Endodermal cell (in vitro differentiated cells): ENCODE results near the gene GREB1. TPM values are rescaled to one million over a fixed set of nuclear protein-coding genes. Genes with fewer than 3 reads are reported as not detected.
A peak's percentile ranks its signal among the peaks of the same experiment; 100 is the strongest.

Source experiments
- DNase-seq: peaks from one replicate; pipeline ENCODE4 v3.0.0-alpha.2; 2017
- H3K27ac ChIP-seq: 2 replicates; pipeline ENCODE4 v1.5.1; 2013; ENCODE audit warnings: mild to moderate bottlenecking, low read depth, low read length, moderate library complexity
- H3K27me3 ChIP-seq: 2 replicates; pipeline ENCODE4 v1.6.1; 2013; ENCODE audit warnings: mild to moderate bottlenecking, low read length, moderate library complexity; ENCODE audit not compliant: insufficient read depth, control insufficient read depth, poor library complexity, severe bottlenecking
- H3K36me3 ChIP-seq: 2 replicates; pipeline ENCODE4 v1.7.0; 2013; ENCODE audit warnings: mild to moderate bottlenecking, low read length, moderate library complexity; ENCODE audit not compliant: control insufficient read depth, insufficient read depth
- H3K4me1 ChIP-seq: one replicate; pipeline ENCODE4 v1.7.0; 2013; ENCODE audit warnings: low read length; ENCODE audit not compliant: control insufficient read depth, insufficient read depth
- H3K4me3 ChIP-seq: 2 replicates; pipeline ENCODE4 v1.5.1; 2013; ENCODE audit warnings: mild to moderate bottlenecking, low read length, moderate library complexity
- H3K9ac ChIP-seq: 2 replicates; pipeline ENCODE4 v1.6.1; 2013; ENCODE audit warnings: mild to moderate bottlenecking, low read length, moderate library complexity; ENCODE audit not compliant: poor library complexity, severe bottlenecking; ENCODE audit errors: extremely low read depth
- H3K9me3 ChIP-seq: 2 replicates; pipeline ENCODE4 v1.6.1; 2013; ENCODE audit warnings: mild to moderate bottlenecking, low read length, moderate library complexity; ENCODE audit not compliant: control insufficient read depth
- H3K27ac Mint-ChIP-seq: 2 replicates; pipeline ENCODE4 v1.8.0; 2020; ENCODE audit warnings: mixed read lengths
- H3K27me3 Mint-ChIP-seq: 2 replicates; pipeline ENCODE4 v1.8.0; 2021; ENCODE audit warnings: mild to moderate bottlenecking, mixed read lengths; ENCODE audit not compliant: insufficient read depth
- H3K36me3 Mint-ChIP-seq: 2 replicates; pipeline ENCODE4 v1.8.0; 2020; ENCODE audit warnings: low read depth, mixed read lengths
- H3K4me1 Mint-ChIP-seq: 2 replicates; pipeline ENCODE4 v1.8.0; 2020; ENCODE audit warnings: mixed read lengths
- H3K4me3 Mint-ChIP-seq: 2 replicates; pipeline ENCODE4 v1.8.0; 2020; ENCODE audit warnings: mild to moderate bottlenecking, moderate library complexity, mixed read lengths
- H3K9me3 Mint-ChIP-seq: 2 replicates; pipeline ENCODE4 v1.8.0; 2020; ENCODE audit warnings: mild to moderate bottlenecking, mixed read lengths
- WGBS, 2 experiments: methylation state at CpG; one replicate each; pipeline versions ENCODE4 v1.1.5 to v1.1.7; 2013; ENCODE audit warnings: missing lambda C conversion rate in 2 of 2, mixed read lengths in 1 of 2; ENCODE audit not compliant: insufficient coverage in 1 of 2, insufficient read length in 1 of 2; 5-methylcytosine and 5-hydroxymethylcytosine counted together
- total RNA-seq, 2 donors: library from RNA; stranded (reverse); fragmentation: NEBNext Ultra II Directional in 1 of 2; extraction: Animal tissue kit (Norgen Biotek cat#: 25700) in 1 of 2; gene quantifications; 2 replicates in 1 of 2; 3 replicates in 1 of 2; pipeline ENCODE4 v1.2.1, GENCODE V29; 2021
- TF ChIP-seq, protein P1 (sequence below): fragments of 200-600 bp; sonication (generic); conservative IDR thresholded peaks from 2 replicates; pipeline ENCODE4 v1.5.0; 2021; ENCODE audit warnings: antibody characterized with exemption, mild to moderate bottlenecking

GREB1 gene
- total RNA-seq, 2 donors from 2014 or later: 86.4 to 106 TPM

DNA sequence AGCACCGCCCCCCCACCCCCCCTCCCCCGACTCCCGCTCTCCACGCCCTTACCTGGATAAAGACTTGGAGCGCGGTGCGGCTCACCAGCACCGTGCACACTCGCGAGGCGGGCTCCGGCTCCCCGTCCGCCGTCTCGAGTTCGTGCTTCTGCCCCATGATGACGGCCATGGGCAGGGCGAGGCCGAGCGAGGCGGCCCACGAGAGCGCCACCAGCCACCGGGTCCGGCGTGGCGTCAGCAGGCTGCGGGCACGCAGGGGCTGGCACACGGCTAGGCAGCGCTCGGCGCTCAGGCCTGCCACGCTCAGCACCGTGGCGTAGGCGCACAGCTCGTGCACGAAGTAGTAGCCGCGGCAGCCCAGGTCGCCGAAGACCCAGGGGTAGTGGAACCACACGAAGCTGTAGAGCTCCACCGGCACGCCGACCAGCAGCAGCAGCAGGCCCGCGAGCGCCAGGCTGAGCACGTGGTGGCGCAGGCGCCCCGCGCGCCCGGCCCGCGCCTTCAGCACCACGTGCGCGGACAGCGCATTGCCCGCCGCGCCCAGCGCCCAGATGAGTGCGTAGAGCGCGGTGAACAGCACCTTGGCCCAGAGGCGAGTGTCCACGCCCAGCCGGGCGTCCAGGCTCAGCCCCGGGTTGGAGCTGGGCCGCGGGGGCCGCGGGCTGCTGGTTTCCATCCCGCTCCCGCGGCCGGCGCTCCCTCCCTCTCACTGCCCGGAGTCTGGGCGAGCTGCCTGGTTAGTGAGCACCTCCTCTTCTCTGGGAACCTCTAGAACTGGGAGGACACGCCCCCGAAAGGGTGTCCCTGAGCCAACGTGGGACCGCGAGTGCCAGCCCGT, 135.8 kb downstream of the GREB1 start, which contains the start of gene NTSR2:
Gene NTSR2 (minus strand): TSS at position 742 of the 838 bp plus-strand sequence. CDS start 66 bp downstream, at position 676.
- no peaks in the 10 kb centered on the region for H3K36me3 Mint-ChIP-seq
- WGBS, 2 experiments: 40 to 51% methylated on average over 30 to 90 of the region's 93 CpGs
- Histone ChIP-seq H3K4me3 (no peak within 1 kb of the TSS), H3K27ac (no peak within 1 kb of the TSS), H3K9ac (no peak within 1 kb of the TSS), H3K4me1 (no peaks in the 10 kb centered on the region), H3K36me3 (no peaks in the 10 kb centered on the region), H3K27me3 (peaks cover 49% of the 10 kb centered on the region), H3K9me3 (no peaks in the 10 kb centered on the region)
- no peaks in the 10 kb centered on the region for H3K4me1 Mint-ChIP-seq
- TF ChIP-seq, protein P1, sequence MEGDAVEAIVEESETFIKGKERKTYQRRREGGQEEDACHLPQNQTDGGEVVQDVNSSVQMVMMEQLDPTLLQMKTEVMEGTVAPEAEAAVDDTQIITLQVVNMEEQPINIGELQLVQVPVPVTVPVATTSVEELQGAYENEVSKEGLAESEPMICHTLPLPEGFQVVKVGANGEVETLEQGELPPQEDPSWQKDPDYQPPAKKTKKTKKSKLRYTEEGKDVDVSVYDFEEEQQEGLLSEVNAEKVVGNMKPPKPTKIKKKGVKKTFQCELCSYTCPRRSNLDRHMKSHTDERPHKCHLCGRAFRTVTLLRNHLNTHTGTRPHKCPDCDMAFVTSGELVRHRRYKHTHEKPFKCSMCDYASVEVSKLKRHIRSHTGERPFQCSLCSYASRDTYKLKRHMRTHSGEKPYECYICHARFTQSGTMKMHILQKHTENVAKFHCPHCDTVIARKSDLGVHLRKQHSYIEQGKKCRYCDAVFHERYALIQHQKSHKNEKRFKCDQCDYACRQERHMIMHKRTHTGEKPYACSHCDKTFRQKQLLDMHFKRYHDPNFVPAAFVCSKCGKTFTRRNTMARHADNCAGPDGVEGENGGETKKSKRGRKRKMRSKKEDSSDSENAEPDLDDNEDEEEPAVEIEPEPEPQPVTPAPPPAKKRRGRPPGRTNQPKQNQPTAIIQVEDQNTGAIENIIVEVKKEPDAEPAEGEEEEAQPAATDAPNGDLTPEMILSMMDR: no peak
- H3K9me3 Mint-ChIP-seq: peaks cover 3% of the 10 kb centered on the region
- H3K27ac Mint-ChIP-seq: no peak within 1 kb of the TSS
- H3K4me3 Mint-ChIP-seq: no peak within 1 kb of the TSS
- DNase-seq: peak; percentile 94
- H3K27me3 Mint-ChIP-seq: peaks cover 55% of the 10 kb centered on the region

DNA sequence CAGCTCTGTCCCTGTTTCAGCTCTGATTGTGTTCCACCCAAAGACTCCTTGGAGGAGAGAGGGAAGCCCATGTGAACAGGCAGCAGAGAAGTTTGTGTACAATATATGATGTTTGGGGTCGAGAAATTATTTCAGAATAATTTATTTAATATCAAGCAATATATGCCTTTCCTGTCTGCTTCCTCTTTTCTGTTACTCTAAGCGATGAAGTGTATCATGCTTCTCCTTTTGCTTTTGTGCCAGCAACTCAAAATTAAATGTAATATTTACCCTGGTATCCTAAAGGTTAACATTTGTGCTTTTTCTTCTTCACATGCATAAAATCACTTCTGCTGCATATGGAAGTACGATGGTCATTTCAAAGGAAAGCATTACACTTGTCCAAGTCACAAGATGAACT, 138.6 kb downstream of the GREB1 start:
- TF ChIP-seq, protein P1: no peak
- 89 to 100% methylated on average over 2 to 3 of the region's 3 CpGs for WGBS, 2 experiments

DNA sequence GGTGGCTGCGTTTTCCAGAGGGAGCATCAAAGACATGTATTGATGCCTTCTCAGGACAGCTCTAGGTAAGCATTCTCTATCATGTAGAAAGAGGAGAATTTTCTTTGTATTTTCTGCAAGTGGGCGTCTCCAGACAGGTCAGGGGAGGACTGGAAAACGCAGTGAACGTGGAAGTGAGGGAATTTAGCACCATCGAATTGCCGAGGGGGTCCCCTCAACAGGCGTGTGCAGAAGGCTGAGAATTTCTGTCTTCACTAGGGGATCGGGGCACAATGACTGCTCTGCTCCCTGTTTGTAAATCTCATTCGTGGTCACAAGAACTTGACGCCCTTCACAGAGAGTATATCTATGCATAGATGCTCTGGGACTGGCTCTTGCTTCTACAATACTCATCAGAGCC, 141.1 kb downstream of the GREB1 start:
- Mint-ChIP-seq H3K4me3 (no peak overlapping the region), H3K27me3 (peaks cover 52% of the 10 kb centered on the region), H3K9me3 (no peaks in the 10 kb centered on the region), H3K4me1 (no peaks in the 10 kb centered on the region), H3K36me3 (no peaks in the 10 kb centered on the region), H3K27ac (no peak overlapping the region)
- Histone ChIP-seq H3K9ac (no peak overlapping the region), H3K4me3 (no peak overlapping the region), H3K27ac (no peak overlapping the region), H3K4me1 (no peaks in the 10 kb centered on the region), H3K27me3 (peaks cover 42% of the 10 kb centered on the region), H3K36me3 (no peaks in the 10 kb centered on the region), H3K9me3 (no peaks in the 10 kb centered on the region)
- WGBS, 2 experiments: 89% methylated on average over 9 to 10 of the region's 10 CpGs
- TF ChIP-seq, protein P1: no peak
- DNase-seq: no peak

More for the DNA sequence above, 138.6 kb downstream of the GREB1 start:
- Histone ChIP-seq H3K36me3 (no peaks in the 10 kb centered on the region), H3K4me1 (no peaks in the 10 kb centered on the region), H3K27ac (no peak overlapping the region), H3K27me3 (peaks cover 61% of the 10 kb centered on the region), H3K9me3 (no peaks in the 10 kb centered on the region), H3K4me3 (no peak overlapping the region), H3K9ac (no peak overlapping the region)
- Mint-ChIP-seq H3K4me1 (no peaks in the 10 kb centered on the region), H3K9me3 (peaks cover 3% of the 10 kb centered on the region), H3K27me3 (peaks cover 66% of the 10 kb centered on the region), H3K4me3 (no peak overlapping the region), H3K27ac (no peak overlapping the region), H3K36me3 (no peaks in the 10 kb centered on the region)
- no peak for DNase-seq
